Neural cell (in vitro differentiated cells): ENCODE measurements around the gene C19orf73. TPM values are rescaled to one million over a fixed set of nuclear protein-coding genes. Genes with fewer than 3 reads are reported as not detected.

Experiments used
- H2AFZ ChIP-seq: fragments of 200-600, 300-800 bp; sonication (generic), shearing (Covaris generic); 2 replicates; pipeline ENCODE4 v1.6.0; 2014; ENCODE audit warnings: low read depth, mild to moderate bottlenecking, antibody characterized with exemption, low read length, moderate library complexity
- H3F3A ChIP-seq: fragments of 200-600 bp; shearing (Covaris generic); 2 replicates; pipeline ENCODE4 v1.6.1; 2016; ENCODE audit warnings: mild to moderate bottlenecking, moderate library complexity, mixed read lengths, antibody characterized with exemption, low read length; ENCODE audit not compliant: insufficient read depth, poor library complexity, severe bottlenecking
- H3K27ac ChIP-seq: fragments of 200-600, 300-800 bp; sonication (generic), shearing (Covaris generic); 2 replicates; pipeline ENCODE4 v1.5.1; 2014; ENCODE audit warnings: mild to moderate bottlenecking, low read length, moderate library complexity
- H3K27me3 ChIP-seq: fragments of 300-800, 200-600 bp; sonication (generic), shearing (Covaris generic); 2 replicates; pipeline ENCODE4 v1.6.0; 2014; ENCODE audit warnings: mild to moderate bottlenecking, low read depth, low read length, moderate library complexity; ENCODE audit not compliant: insufficient read depth
- H3K36me3 ChIP-seq: fragments of 300-800, 200-600 bp; sonication (generic), shearing (Covaris generic); 2 replicates; pipeline ENCODE4 v1.5.1; 2014; ENCODE audit warnings: mild to moderate bottlenecking, antibody characterized with exemption, low read length, moderate library complexity; ENCODE audit not compliant: insufficient read depth
- H3K4me2 ChIP-seq: fragments of 300-800, 200-600 bp; sonication (generic), shearing (Covaris generic); 2 replicates; pipeline ENCODE4 v1.6.0; 2014; ENCODE audit warnings: mild to moderate bottlenecking, low read length
- H3K4me3 ChIP-seq: fragments of 300-800, 200-600 bp; sonication (generic), shearing (Covaris generic); 2 replicates; pipeline ENCODE4 v1.5.1; 2014; ENCODE audit warnings: mild to moderate bottlenecking, low read length, moderate library complexity
- H3K79me2 ChIP-seq: fragments of 200-600 bp; shearing (Covaris generic); replicated peaks from 2 replicates; pipeline ENCODE4 v1.6.0; 2014; ENCODE audit warnings: mild to moderate bottlenecking, low read length, moderate library complexity; ENCODE audit not compliant: insufficient read depth
- H3K9ac ChIP-seq: fragments of 300-800, 200-600 bp; sonication (generic), shearing (Covaris generic); 2 replicates; pipeline ENCODE4 v1.6.1; 2016; ENCODE audit warnings: mild to moderate bottlenecking, low read length, mixed read lengths
- H3K9me2 ChIP-seq: fragments of 200-600 bp; shearing (Covaris generic); 2 replicates; pipeline ENCODE4 v1.6.1; 2016; ENCODE audit warnings: mild to moderate bottlenecking, low read length, mixed read lengths; ENCODE audit not compliant: insufficient read depth
- H3K9me3 ChIP-seq: fragments of 200-600, 300-800 bp; sonication (generic), shearing (Covaris generic); 2 replicates; pipeline ENCODE4 v1.6.1; 2016; ENCODE audit warnings: mild to moderate bottlenecking, mixed run types, low read length, moderate library complexity, mixed read lengths
- H4K20me1 ChIP-seq: fragments of 200-600 bp; shearing (Covaris generic); 2 replicates; pipeline ENCODE4 v1.6.1; 2016; ENCODE audit warnings: mild to moderate bottlenecking, mixed run types; ENCODE audit not compliant: insufficient read depth
- EP300 ChIP-seq: fragments of 450-650 bp; conservative IDR thresholded peaks from 2 replicates; pipeline ENCODE4 v1.6.1; 2014; ENCODE audit warnings: antibody characterized with exemption, mild to moderate bottlenecking, moderate library complexity; ENCODE audit not compliant: poor library complexity, severe bottlenecking
- EZH2 ChIP-seq: fragments of 200-600, 300-800 bp; shearing (Covaris generic), sonication (generic); IDR thresholded peaks from 2 replicates; pipeline ENCODE4 v1.6.1; 2014; ENCODE audit warnings: antibody characterized with exemption, low read length, borderline replicate concordance, mild to moderate bottlenecking; ENCODE audit not compliant: insufficient read depth, poor library complexity, severe bottlenecking
- MXI1 ChIP-seq: fragments of 450-650 bp; conservative IDR thresholded peaks from 2 replicates; pipeline ENCODE4 v1.6.1; 2014; ENCODE audit warnings: antibody characterized with exemption, mild to moderate bottlenecking; ENCODE audit not compliant: poor library complexity, severe bottlenecking
- POLR2AphosphoS5 ChIP-seq: IDR thresholded peaks from 2 replicates; pipeline ENCODE4 v1.6.1; 2012
- RAD21 ChIP-seq: fragments of 450-650 bp; conservative IDR thresholded peaks from 2 replicates; pipeline ENCODE4 v1.6.1; 2014; ENCODE audit warnings: antibody characterized with exemption, mild to moderate bottlenecking, moderate library complexity
- SMC3 ChIP-seq: fragments of 450-650 bp; conservative IDR thresholded peaks from 2 replicates; pipeline ENCODE4 v1.6.1; 2014; ENCODE audit warnings: antibody characterized with exemption, mild to moderate bottlenecking, moderate library complexity; ENCODE audit not compliant: poor library complexity
- TAF1 ChIP-seq: IDR thresholded peaks from 2 replicates; pipeline ENCODE4 v1.6.1; 2012; ENCODE audit warnings: low read depth
- polyA plus RNA-seq: library from polyadenylated mRNA; depleted of rRNA; stranded (reverse); fragments of >200 nt; gene quantifications from 2 replicates; pipeline ENCODE4 v1.2.3, GENCODE V29; 2014
- TF ChIP-seq, protein P1 (sequence below): fragments of 450-650 bp; IDR thresholded peaks from 2 replicates; pipeline ENCODE4 v1.5.1; 2014; ENCODE audit warnings: antibody characterized with exemption, mild to moderate bottlenecking, moderate library complexity; ENCODE audit not compliant: poor library complexity, severe bottlenecking
- TF ChIP-seq, protein P2 (sequence below): IDR thresholded peaks from 2 replicates; pipeline ENCODE4 v1.6.1; 2012; ENCODE audit warnings: borderline replicate concordance

Gene C19orf73
- polyA plus RNA-seq, 1 donor from 2014 or later, result 8.4 TPM

DNA sequence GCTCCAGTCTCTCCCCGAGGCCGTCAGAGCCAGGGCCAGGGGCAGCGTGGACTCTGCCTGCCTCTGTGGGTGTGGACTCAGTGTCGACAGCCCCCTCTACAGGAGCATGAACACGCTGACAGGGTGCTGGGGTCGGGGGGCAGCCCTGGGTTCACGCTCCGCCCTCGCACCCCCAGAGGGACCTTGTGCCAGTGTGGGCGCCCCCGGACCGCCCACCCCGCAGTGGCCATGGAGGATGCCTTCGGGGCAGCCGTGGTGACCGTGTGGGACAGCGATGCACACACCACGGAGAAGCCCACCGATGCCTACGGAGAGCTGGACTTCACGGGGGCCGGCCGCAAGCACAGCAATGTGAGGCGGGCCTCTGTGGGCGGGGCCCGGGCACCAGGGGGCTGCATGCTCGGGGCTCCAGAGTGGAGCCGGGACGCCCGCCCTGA is 46.9 kb upstream of the C19orf73 start:
- no peaks in the 10 kb centered on the region for H3K27me3 ChIP-seq
- H3K4me2 ChIP-seq, result no peak overlapping the region
- no peak overlapping the region for H3K9ac ChIP-seq
- H3F3A ChIP-seq, result no peaks in the 10 kb centered on the region
- no peaks in the 10 kb centered on the region for H3K9me2 ChIP-seq
- H2AFZ ChIP-seq, result no peak overlapping the region
- H3K9me3 ChIP-seq, result no peaks in the 10 kb centered on the region
- H3K4me3 ChIP-seq, result no peak overlapping the region
- TF ChIP-seq EZH2, result no peak
- TF ChIP-seq RAD21, result no peak
- TF ChIP-seq, protein P1, sequence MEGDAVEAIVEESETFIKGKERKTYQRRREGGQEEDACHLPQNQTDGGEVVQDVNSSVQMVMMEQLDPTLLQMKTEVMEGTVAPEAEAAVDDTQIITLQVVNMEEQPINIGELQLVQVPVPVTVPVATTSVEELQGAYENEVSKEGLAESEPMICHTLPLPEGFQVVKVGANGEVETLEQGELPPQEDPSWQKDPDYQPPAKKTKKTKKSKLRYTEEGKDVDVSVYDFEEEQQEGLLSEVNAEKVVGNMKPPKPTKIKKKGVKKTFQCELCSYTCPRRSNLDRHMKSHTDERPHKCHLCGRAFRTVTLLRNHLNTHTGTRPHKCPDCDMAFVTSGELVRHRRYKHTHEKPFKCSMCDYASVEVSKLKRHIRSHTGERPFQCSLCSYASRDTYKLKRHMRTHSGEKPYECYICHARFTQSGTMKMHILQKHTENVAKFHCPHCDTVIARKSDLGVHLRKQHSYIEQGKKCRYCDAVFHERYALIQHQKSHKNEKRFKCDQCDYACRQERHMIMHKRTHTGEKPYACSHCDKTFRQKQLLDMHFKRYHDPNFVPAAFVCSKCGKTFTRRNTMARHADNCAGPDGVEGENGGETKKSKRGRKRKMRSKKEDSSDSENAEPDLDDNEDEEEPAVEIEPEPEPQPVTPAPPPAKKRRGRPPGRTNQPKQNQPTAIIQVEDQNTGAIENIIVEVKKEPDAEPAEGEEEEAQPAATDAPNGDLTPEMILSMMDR, result no peak
- no peak for TF ChIP-seq EP300
- TF ChIP-seq, protein P2, sequence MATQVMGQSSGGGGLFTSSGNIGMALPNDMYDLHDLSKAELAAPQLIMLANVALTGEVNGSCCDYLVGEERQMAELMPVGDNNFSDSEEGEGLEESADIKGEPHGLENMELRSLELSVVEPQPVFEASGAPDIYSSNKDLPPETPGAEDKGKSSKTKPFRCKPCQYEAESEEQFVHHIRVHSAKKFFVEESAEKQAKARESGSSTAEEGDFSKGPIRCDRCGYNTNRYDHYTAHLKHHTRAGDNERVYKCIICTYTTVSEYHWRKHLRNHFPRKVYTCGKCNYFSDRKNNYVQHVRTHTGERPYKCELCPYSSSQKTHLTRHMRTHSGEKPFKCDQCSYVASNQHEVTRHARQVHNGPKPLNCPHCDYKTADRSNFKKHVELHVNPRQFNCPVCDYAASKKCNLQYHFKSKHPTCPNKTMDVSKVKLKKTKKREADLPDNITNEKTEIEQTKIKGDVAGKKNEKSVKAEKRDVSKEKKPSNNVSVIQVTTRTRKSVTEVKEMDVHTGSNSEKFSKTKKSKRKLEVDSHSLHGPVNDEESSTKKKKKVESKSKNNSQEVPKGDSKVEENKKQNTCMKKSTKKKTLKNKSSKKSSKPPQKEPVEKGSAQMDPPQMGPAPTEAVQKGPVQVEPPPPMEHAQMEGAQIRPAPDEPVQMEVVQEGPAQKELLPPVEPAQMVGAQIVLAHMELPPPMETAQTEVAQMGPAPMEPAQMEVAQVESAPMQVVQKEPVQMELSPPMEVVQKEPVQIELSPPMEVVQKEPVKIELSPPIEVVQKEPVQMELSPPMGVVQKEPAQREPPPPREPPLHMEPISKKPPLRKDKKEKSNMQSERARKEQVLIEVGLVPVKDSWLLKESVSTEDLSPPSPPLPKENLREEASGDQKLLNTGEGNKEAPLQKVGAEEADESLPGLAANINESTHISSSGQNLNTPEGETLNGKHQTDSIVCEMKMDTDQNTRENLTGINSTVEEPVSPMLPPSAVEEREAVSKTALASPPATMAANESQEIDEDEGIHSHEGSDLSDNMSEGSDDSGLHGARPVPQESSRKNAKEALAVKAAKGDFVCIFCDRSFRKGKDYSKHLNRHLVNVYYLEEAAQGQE, result no peak
- TF ChIP-seq TAF1, result no peak
- no peak for TF ChIP-seq SMC3
- no peak for TF ChIP-seq POLR2AphosphoS5
- TF ChIP-seq MXI1, result no peak
- H3K79me2 ChIP-seq, result no peaks in the 10 kb centered on the region
- H3K36me3 ChIP-seq, result no peaks in the 10 kb centered on the region
- H4K20me1 ChIP-seq, result no peaks in the 10 kb centered on the region
- no peak overlapping the region for H3K27ac ChIP-seq

DNA sequence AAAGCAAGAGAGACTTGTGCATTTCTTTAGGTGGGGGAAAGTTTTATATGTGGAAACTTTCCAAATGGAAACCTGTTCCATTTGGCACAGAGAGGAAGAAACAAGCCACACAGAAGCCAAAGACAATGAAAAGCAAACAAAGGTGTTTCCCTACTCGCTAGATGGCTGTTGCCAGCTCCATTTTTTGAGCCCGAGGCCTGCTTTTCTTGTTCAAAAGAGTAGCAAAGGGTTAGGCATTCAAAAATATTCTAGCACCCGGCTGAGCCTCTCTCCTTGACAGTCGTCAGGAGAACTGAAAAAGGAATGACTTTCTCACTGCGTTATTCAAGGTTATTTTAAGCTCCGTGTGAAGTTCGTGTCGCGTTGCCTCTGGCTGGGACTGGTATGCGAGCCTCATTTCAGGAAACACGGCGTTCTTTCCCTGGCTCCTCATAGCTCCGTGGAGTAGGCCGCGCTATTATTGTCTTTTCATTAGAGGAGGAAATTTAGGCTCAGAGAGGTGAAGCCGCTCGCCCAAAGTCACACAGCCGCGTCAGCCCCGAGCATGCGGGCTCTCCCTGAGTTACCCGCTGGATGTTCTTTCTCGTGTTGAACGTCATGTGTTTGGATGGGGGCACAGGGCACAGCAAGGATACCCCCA is 46.3 kb upstream of the C19orf73 start:
- Histone ChIP-seq H2AFZ (no peak overlapping the region), H3K9me3 (no peaks in the 10 kb centered on the region), H3K4me2 (no peak overlapping the region), H3K9me2 (no peaks in the 10 kb centered on the region), H3K36me3 (no peaks in the 10 kb centered on the region), H3K4me3 (no peak overlapping the region), H3K79me2 (no peaks in the 10 kb centered on the region), H3K27me3 (no peaks in the 10 kb centered on the region), H4K20me1 (no peaks in the 10 kb centered on the region), H3K27ac (no peak overlapping the region), H3F3A (no peaks in the 10 kb centered on the region), H3K9ac (no peak overlapping the region)
- TF ChIP-seq SMC3 (no peak), EZH2 (no peak), MXI1 (no peak), POLR2AphosphoS5 (no peak), TAF1 (no peak), RAD21 (no peak), EP300 (no peak)
- TF ChIP-seq, protein P1, result no peak
- TF ChIP-seq, protein P2, result no peak
